ENCODE measurements around the gene IYD.
"Not testable (repeated sequence)": the region's sequence is repeated elsewhere in the genome, so short reads cannot be mapped to it uniquely, and the experiment has no call there.

IYD gene

DNA sequence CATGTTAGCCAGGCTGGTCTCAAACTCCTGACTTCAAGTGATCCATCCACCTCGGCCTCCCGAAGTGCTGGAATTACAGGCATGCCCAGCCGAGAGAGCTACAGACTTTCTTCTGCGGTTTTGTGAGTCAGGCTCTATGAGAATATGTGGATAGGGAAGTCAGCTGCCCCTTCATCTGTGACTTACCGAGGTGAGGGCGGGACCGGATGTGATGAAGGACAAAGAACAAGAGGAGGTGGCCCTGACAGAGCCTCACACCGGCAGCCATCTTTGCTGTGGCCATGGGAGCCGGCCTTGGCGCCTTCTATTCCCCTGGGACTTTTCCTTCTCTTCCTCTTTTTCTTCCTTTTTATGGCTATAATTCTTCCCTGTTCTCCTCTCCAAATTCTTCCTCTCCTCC is 67.0 kb downstream of the IYD start:
- no peak for DNase-seq

DNA sequence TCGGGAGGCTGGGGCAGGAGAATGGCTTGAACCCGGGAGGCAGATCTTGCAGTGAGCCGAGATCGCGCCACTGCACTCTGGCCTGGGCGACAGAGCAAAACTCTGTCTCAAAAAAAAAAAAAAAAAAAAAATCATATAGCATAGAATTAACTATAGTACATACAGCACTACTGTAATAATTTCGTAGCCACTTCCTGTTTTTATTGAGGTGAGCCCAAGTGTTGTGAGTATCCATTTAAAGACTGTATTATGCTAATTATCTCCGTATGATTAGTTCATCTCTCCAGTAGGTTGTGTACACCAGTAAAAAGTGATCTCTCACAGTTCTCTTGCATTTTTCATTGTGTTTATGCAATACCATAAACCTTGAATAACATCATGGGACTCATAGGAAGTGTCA is 70.6 kb downstream of the IYD start:
- no peak for DNase-seq

DNA sequence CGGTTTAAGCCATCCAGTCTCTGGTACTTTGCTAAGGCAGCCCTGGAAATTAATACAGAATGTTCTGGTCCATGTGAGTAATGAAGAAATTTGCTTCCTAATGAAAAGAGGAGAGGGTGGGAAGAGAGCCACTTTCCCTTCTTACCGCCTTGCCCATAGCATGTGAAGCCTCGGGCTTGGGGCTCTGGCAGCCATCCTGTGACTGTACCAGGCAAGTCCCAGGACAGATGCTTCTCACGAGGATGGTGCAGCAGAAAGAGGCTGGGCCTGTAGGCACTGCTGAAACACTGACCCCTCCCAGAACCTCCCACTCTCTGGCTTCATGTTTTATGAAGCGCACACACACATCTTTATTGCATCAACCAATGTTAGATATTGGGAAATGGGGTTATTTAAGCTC is 74.8 kb downstream of the IYD start:
- no peak for DNase-seq

DNA sequence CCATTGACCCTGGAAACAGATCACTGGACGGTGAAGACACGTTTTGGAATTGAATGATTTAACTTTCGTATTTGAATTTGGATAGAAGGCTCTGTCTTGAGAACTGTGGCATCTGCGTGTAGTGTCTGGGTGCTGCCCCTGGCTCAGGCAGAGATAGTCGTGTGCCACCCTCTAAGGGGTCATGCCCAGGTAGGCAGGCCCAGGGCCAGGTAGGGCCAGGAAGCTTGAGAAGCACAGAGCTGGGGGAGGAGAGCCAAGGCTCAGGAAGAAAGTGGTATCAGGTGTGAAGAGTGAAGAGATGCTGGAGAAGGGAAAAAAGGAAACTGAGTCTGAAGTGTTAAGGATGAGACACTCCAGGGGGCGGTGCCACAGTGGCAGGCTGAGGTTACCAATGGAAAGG is 75.5 kb downstream of the IYD start:
- no peak for DNase-seq

DNA sequence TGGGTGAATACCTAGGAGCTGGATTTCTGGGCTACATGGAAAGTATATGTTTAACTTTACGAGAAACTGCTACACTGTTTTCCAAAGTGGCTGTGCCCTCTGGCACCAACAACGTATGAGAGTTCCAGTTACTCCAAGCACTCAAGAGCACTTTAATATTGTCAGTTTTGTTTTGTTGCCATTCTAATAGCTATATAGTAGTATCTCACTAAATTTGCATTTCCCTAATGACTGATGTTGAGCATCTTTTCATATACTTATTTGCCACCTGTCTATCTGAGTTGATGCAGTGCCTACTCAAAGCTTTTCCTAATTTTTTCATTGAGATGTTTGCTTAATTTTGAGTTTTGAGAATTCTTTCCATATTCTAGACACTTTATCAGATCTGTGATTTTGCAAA is 76.7 kb downstream of the IYD start:
- DNase-seq: no peak

DNA sequence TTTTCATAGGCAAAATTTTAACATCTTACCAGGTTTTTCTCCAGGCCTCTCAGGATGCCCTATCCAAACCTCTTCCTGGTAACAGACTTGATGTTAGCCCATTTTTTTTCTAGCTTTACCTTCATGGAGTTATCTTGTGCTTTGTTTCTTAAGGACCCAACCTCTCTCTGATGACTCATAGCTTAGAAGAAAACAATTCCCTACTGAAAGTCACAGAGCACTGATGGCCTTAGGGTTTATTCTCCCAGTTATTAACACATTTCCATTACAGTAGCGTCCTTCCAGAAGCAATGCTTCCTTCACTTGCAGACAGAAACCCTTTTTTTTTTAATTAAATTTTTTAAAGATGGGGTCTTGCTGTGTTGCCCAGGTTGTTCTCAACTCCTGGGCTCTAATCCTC is 79.4 kb downstream of the IYD start:
- no peak for DNase-seq

DNA sequence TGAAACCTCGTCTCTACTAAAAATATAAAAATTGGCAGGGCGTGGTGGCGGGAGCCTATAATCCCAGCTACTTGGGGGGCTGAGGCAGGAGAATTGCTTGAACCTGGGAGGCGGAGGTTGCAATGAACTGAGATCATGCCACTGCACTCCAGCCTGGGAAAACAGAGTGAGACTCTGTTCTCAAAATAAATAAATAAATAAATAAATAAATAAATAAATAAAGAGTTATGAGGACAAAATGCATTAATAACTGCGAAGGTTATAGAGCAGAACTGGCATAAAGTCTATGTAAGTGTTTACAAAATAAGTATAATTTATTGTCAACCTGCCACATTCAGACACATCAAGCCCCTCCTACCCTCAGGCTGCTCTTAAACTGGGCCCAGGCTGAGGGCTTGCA is 80.2 kb downstream of the IYD start:
- DNase-seq: not testable (repeated sequence)

DNA sequence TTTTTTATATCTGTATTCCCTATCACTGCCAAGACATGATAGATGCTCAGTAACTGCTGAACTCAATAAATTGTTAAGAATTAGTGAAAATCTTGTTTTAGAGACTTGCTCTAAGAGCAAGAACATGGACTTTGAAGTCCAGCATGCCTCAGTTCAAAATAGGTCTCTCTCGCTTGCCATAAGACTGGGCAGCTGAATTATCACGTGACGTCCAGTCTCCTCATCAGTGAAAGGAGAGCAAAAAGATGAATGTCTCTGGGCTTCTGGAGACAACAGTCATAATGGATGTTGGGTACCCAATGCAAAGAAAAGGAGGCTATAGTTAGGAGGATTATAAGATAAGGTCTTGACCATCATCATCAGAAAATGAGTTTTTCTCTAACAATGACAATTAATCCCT is 82.1 kb downstream of the IYD start:
- no peak for DNase-seq

DNA sequence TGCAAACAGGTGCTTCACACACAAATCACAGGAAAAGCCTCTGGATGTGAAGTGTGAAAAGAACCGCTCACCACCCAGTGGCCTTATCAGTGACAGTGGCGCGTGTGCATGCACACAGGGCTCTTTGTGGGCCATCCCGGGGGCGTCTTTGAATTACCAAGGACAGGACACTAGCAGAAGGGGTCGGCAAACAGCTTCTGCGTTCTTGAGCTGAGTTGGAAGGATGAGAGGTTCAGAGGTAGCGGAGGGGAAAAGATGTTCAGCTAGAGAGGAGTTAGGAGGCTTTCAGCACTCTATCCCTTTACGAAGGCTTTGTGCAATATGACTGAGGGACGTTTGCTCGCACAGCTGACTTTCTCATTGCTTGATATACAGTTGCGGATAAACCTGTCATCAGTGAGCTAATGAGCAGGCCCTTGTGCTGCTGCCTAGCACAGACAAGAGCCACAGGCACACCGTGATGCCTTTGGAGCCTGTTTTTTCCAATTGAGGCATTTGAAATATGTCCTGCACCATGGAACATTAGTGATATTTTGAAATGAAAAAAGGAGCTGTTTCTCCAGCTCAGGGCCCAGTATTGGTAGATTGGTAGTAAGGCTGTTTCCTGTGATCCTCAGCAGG is 83.1 kb downstream of the IYD start:
- DNase-seq: no peak

DNA sequence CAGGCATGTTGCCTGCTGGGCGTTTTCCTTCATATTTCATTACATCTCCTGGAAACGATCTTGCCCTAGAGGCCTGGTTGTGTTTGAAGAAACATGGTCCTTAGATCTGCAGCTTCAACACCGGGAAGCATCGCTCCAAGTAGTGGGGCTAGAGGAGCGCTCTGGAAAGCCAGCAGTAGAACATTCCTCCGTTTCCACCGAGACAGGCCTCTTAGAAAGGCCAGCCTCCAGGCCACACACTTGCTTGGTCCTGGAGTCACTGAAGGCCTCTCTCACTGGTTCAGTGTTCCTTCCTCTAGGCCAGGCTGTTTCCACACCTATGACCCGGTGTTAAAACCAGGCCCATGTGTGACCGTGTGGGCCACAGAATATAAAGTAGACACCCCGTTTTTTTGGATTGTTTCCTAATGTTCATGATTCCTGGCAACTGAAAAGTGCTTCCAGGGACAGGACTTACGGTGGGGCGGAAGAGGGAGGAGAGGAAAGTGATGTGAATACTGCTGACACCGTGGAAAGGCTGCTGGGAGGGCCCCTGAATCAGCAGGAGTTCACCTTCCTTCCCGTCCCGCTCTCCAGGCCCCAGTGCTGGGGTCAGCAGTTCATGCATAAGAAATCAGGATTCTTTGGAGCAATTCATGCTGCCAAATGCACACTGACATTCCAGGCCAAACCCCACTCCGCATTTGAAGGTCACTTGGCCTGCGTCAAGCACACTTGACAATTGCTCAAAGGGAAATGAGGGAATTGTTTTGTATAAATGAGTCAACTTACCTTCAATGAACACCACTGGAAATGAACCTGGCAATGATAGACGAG is 83.8 kb downstream of the IYD start:
- DNase-seq: no peak

DNA sequence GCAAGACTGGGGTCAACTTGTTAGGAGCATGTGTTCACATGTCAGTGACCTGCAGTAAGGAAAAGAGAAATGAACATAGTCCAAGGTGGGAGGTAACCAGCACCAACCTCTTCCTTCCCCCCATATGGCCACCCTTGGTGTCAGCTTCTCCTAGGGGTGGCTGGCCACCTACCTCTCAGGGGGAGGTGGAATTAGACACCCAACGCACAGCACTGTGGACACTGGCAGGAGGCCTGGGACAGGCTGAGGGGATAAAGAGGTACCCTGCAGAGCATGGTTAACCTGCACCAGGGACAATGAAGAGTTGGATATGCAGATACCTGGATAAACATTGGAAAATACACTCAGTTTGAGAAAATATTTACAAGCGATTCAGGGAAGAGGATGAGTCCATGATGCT is 84.5 kb downstream of the IYD start:
- DNase-seq: no peak

All from activated T-cell treated with anti-CD3 and anti-CD28 coated beads, Interleukin-2, amount 50 U/mL, for 48 hours (primary cell).